ENCODE data around the gene SGCG.
A peak's percentile ranks its signal among the peaks of the same experiment; 100 is the strongest.
"Not testable (repeated sequence)": the region's sequence is repeated elsewhere in the genome, so short reads cannot be mapped to it uniquely, and the experiment has no call there.

The SGCG gene

DNA sequence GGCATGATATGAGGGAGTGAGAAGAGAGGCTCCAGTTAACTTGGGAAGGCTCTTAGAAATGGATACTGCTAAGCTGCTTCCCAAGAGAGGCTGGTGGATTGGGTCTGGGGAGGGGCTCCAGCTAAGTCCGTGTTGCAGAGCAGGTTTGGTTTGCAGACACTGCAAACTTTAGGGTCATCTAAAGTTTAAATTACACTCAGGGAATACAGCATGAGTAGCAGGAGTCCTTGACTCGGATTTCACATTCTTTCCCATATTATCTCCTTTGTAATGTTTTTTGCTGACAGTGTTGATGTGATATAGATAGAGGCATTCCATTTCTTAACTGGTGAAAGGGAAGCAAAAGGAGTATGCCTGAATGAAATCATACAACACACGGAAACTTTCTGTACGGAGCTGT, 31.9 kb downstream of the SGCG start:
- DNase-seq (ENCODE audit: low spot score) = no peak

DNA sequence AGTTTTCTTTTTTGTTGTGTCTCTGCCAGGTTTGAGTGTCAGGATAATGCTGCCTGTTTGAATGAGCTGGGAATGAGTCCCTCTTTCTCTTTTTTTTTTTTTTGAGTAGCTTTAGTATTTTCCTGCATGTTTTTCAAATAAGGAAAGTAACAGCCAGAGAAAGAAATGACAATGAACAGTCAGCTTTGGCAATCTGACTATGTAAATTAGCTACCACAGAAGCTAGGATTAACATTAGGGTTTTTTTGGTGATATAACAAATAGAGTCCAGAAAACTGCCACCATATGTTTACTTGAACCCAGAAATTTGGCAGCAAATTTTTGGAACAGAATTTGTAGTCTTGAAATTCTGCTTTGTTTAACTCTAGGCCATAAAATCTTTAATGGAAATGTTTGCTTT, 50.5 kb downstream of the SGCG start:
- no peak for DNase-seq (ENCODE audit: low spot score)

DNA sequence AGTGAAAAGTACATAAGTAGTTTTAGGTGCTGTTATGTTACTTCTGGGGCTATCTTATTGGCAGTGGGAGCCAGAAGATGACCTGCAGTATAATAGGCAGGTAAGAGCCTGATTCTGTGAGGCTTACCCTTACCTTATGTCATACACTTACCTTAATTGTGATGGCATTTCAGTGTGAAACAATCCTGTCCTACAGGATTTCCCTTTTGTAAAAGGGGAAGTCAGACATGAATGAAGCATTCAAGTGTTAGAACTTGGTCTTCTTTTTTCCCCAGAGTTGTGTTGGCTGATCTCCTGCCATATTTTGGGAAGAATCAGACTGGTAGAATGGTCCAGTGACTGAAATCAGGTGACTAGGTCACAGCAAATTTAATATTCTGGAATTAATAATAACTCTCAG, 55.2 kb downstream of the SGCG start:
- DNase-seq (ENCODE audit: low spot score) = no peak

DNA sequence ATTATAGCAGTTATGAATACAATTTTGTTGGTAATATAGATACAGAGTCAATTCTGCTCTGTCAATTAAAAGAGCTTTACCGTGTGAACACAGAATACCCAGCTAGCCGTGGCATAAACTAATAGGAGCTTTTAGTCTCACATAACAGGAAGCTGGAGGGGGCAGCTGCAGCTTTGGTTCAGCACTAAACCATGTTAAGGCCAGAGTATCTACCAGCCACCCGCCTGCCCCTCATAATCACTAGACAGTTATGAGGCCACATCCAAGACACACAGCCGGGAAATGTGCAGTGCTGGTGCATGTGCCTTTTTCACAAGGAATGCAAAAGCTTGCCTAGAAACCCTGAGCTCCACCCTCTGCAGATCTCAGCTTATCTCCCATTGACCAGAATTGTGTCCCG, 62.3 kb downstream of the SGCG start:
- no peak for DNase-seq (ENCODE audit: low spot score)

DNA sequence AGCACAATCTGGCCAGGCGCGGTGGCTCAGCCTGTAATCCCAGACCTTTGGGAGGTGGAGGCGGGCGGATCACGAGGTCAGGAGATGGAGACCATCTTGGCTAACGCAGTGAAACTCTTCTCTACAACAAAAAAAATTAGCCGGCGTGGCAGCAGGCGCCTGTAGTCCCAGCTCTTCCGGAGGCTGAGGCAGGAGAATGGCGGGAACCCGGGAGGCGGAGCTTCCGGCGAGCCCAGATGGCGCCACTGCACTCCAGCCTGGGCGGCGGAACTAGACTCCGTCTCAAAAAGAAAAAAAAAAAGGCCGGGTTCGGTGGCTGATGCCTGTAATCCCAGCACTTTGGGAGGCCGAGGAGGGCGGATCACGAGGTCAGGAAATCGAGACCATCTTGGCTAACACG, 67.6 kb downstream of the SGCG start:
- not testable (repeated sequence) for DNase-seq (ENCODE audit: low spot score)

DNA sequence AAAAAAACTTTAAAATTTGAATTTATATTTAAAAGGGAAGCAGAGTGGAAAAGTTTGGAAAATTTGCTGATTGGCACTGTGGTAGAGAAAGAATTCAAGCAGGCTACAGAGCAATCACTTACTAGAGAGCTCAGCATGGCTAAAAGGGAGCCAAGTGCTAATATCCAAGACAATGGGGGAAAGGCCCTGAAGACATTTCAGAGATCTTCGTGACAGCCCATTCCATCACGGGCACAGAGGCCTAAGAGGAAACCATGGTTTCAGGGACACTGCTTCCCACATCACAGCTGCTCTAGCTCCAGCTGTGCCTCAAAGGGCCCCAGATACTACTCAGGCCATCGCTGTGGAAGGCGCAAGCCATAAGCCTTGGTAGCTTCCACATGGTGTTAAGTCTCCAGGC, 73.7 kb downstream of the SGCG start:
- DNase-seq (ENCODE audit: low spot score) = no peak

DNA sequence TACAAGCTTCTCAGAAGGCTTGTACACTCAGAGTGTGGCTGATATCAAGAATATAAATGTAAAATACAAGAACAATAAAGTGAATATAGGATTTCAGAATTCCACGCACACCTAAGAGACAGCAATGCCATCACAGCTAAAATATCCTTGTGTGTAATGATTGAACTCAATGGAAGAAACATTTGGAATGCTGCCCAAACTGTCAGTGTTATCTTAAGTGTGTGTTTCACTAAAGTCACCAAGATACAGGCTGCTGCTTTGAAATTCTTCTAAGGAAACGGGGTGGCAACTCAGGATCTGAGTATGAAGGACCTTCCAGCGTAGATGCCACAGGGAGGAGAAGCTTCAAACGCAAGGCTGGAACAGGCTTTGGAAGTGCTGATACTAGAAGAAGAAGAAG, 86.8 kb downstream of the SGCG start:
- no peak for DNase-seq (ENCODE audit: low spot score)

DNA sequence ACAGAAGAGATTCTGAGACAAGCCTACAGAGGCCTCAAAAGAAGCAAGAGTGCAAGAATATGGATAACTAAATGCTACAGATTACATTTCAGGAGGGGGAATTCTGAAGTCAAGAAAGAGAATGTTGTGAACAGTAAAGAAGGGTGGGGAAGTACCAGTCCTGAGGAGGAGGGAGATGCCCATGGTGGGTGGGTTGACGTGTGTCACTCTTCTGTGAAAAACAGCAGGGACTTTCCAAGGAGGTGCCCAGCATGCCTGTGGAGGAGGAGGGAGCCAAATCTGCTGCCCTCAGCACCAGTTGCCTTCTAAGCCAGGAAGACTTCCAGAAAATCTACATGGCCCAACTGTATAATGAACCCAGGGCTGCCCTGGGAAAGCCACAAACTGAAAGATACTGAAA, 87.7 kb downstream of the SGCG start:
- DNase-seq (ENCODE audit: low spot score) = no peak

DNA sequence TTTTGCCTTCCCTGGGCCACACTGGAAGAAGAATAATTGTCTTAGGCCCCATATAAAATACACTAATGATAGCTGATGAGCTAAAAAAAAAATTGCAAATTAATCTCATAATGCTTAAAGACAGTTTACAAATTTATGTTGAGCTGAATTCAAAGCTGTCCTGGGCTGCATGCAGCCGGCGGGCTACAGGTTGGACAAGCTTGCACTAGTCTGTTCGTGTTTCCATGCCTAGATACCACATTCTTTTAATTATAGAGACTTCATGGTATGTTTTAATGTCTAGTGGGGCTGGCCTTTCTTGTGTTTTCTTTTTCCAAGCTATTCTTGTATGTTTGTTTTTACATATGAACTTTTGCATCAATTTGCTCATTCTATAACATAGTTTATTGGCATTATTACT, 90.6 kb downstream of the SGCG start:
- no peak for DNase-seq (ENCODE audit: low spot score)

DNA sequence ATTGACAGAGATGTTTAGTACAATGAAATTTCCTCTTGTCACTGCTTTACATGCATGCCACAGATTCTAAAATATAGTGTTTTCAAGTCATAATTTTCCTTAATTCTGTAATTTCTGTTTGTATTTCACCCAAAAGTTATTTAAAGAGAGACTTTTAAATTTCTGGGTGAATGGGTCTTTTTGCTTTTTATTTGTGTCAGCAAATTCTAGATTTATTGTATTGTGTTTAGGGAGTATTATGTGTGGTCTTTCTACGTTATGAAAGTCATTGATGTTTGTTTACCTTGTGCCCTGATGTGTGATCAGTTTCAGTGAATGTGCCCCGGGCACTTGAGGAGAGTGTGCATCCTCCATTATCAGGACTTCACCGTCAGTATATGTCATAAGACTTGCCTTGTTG, 92.7 kb downstream of the SGCG start:
- no peak for DNase-seq (ENCODE audit: low spot score)

DNA sequence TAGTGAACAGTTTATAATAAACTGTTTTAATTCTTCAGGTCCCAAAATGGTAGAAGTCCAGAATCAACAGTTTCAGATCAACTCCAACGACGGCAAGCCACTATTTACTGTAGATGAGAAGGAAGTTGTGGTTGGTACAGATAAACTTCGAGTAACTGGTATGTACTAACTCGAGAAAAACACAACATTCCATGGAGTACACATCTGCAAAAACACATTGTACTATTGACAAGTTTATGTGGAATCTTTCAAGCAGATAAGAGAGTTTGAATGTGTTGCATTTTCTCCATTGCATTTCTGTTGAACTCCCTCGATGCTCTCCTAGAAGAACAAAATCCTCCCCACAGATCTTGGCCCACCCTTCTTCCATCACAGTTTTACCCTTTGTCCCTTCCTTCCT, 98.5 kb downstream of the SGCG start:
- DNase-seq (ENCODE audit: low spot score) = no peak

DNA sequence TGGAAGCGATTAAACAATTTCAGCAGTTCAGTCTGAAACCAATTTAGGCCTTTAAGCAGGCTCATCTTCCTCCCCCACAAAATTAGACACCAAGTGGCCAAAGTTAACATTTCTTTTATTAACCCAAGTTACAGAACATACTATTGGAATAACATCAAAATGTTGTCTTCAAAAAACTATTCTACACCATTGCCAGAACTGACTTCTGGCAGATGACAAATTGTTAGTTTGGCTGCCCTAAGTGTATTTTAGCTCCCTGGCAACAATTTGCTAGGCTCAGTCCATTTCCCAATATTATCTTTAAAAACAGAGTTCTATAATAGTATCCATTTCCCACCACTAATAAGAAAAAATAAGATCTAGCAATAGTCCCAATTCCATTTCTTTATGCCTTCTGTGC, 107.8 kb downstream of the SGCG start:
- no peak for DNase-seq (ENCODE audit: low spot score)

DNA sequence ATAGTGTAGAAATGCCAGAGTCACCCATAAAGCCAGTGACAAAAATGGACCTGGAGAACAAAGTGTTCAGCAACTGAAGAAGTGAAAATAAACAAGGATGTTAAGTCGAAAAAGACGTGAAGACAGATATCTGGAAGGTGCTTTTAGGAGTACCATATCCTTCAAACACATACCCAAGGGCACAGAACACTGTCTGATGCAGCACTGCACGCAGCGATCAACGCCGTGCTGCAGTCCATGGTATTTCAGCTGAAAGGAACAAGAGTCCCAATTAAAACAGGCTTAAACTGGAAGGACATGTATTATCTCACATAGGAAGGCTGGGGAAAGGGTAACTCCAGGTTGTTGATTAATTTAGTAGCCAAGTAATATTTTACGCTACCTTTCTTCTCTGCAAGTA, 108.2 kb downstream of the SGCG start:
- DNase-seq (ENCODE audit: low spot score) = no peak

DNA sequence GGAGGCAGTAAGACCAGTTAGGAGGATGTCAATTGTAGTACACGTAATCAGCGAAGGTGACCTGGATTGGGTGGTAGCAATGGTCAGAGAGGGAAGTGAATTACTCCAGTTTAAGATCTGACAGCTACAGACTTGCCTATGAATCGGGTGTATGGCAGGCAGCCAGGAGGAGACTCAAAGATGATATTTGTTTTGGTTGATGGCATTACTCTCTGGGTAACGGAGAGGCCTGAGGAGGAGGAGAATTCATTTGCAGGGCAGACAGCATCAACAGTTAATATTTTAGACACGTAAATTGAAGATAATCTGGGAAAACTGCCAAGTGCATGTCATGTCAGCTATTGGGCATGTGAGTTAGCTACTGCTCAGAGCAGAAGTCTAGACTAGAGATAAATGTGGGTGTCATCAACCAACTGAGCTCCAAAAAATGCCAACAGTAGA, 109.2 kb downstream of the SGCG start:
- peak; percentile 23 for DNase-seq (ENCODE audit: low spot score)

DNA sequence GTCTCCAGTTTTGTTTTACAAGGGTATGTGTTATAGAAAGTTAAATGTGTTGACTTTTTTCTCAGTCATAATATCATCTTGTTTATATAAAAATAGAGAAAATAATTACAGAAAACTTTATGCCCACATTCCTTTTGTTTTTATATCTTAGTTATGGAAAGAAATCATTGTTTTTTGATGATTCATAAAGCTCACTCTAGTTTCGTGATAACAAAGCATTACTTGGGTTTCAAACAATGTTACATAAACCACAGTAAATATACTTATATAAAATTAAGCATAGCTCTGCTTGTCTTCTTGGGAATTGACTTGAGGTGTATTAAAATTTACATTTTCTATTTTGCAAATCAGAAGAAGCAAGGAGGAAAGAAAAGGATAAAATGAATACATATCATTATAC, 111.8 kb downstream of the SGCG start:
- DNase-seq (ENCODE audit: low spot score) = no peak

DNA sequence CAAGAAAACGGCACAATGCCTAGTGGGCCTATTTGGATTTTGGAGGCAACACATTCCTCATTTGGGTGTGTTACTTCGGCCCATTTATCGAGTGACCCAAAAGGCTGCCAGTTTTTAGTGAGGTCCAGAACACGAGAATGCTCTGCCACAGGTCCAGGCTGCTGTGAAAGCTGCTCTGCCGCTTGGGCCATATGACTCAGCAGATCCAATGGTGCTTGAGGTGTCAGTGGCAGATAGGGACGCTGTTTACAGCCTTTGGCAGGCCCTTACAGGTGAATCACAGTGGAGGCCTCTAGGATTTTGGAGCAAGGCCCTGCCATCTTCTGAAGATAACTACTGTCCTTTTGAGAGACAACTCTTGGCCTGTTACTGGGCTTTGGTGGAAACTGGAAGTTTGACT, 134.1 kb downstream of the SGCG start:
- not testable (repeated sequence) for DNase-seq (ENCODE audit: low spot score)

DNA sequence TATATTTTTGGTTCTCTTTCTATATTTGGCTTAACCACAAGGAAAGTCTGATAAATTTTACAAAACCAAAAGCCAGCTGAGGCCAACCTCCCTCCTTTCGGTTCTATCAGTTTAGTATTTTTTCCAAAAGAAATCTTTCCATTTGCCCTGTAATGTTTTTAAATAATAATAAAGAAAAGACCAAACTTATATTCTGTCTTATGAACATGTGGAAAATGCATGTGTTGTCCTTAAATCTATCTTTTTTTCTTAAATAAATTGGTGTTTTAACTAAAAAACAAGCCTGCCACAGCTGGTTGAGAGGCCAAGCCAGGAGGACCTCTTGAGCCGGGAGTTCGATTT, 139.1 kb downstream of the SGCG start:
- no peak for DNase-seq (ENCODE audit: low spot score)

DNA sequence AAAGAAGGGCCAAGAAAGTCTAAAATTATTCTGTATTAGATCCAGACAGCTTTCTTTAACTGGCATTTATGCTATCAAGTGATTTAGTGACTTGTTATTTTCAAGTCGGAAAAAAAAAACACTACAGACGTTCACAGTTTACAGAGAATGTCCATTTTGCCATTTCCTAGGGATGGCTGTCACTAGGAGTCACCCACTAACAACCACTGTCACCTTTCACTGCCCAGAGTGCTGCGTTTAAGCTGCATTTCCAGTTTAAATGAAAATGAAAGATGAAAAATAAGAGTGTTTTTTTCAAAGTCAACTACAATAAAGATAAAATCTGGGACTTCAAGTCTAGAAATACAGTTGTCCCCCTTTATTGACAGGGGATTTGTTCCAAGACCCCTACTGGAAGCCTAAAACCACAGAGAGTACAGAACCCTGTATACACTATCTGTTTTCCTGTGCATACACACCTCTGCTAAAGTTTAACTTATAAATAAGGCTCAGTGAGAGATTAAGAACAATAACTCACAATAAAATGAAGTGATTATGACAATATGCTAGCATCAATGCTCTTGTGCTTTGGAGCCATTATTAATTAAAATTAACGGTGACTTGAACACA, 140.3 kb downstream of the SGCG start:
- no peak for DNase-seq (ENCODE audit: low spot score)

DNA sequence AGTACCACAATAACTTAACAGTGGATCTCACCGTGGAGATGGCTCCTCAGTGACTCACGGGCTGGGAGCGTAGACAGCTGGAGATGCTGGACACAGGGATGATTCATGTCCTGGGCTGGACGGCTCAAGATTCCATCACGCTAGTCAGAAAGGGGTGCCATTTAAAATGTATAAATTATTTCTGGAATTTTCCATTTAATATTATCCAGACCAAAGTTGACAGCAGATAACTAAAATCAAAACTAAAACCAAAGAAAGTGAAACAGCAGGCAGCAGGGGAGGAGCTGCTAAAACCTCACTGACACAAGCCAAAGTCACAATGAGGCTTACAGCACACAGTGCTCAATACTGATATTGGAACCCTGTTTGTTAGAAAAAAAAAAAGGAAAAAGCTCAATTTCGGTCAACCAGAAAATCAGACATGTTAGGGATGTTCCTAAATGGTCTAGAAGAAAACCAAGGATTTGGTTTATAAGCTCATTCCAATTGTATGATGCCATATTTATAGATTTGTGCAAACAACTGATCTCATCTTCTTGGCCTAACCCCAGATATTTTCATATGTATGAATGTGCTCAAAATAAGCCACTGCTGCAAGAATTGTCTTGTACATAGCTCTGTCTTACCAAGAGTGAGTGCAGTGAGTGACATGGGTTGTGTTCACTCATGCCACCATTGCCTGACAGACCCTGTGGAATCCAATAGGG, 140.9 kb downstream of the SGCG start:
- no peak for DNase-seq (ENCODE audit: low spot score)

DNA sequence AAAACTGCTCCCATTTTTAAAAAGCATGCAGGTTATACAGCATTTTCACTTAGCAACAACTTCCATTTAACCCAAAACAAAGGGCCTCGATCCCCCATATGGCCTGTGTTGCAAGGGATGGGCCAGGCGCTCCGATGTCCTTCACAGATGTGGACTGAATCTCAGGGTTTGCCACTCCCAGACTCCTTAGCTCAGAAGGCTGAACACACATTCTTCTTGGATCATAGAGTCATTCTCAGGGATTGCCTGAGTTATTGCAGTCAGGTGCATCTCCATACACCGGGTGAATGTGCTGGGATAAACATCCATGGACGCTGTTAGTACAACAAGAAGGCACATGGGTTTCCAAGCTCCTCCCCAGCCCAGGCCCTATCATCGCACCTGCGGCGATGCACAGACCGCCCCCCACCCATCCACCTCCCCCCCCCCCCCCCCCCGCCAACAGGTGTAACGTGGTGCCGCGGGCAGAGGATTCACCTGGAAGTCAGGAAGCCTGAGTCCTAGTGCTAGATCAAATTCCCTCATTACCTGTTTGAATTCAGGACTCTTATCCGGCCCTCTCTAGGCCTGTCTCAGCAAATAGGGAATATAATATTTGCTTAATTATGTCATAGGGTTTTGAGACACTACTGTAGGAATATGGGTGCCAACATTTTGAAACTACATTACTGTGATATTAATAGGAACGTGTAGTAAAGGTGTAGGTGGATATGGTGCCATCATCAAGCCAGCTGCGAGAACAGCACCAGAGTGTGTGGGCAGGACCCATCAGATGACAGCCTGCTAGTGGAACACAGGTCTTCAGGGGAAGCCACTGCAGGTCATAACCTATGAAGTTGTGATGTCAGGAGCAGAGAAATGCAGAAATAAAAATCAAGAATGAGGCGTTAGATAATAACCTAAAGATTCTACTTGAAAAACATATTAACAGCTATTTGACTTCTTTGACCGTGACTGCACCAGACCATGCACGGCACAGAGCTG, 141.9 kb downstream of the SGCG start:
- peak; percentile 75 for DNase-seq (ENCODE audit: low spot score)

DNA sequence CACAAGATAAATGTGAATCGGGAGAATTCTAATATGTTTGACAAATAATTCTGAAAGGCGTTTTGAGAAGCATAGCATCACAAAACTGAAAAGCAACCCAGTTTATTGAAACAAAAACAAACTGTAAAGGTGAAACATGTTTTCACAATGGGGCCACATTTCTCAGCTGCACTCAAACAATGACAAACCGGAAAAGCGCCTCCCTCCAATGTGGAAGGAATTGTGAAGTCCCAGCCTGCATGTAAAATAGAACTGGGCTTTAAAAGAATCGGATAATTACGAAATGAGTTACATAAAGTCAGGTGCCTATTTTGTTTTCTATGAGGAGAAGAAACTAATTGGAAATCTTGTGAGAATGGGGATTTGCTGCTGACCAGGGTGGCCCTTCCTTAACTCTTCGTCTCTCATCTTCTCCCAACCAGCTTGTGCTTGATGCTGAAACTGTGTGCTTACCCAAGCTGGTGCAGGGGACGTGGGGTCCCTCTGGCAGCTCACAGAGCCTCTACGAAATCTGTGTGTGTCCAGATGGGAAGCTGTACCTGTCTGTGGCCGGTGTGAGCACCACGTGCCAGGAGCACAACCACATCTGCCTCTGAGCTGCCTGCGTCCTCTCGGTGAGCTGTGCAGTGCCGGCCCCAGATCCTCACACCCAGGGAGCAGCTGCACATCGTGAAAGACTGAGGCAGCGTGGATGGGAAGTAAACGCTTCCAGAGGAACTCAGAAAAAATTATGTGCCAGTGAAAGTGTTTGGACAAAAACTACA, 143.3 kb downstream of the SGCG start:
- no peak for DNase-seq (ENCODE audit: low spot score)

DNA sequence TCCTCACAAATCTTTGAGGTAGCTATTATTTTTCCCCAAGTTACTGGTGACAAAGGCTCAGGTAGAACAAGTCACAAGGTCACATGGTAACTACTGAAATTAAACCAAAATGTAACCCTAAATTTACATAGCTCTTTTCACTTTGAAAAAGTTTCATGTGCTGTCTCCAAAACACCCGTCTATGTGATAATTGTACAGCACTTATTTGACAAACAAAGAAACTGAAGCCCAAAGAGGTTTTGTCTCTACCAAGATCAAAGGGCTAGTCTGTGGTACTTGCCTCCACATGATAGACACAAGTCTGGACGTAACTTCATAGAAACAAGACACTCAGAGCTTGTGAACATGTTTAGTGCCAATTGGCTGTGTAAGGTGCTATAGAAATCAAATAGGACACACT, 144.4 kb downstream of the SGCG start:
- no peak for DNase-seq (ENCODE audit: low spot score)

All from putamen (tissue), 1 donor.